Activated CD8-positive, alpha-beta T cell treated with anti-CD3 and anti-CD28 coated beads for 36 hours (primary cell): Measurements from ENCODE around the gene KIT. TPM values are rescaled to one million over a fixed set of nuclear protein-coding genes. Genes with fewer than 3 reads are reported as not detected.

ENCODE experiments used
- ATAC-seq: fragments of 200-7000 bp; cut with Tn5 transposase; one replicate; pipeline ENCODE4 v1.10.0; 2021; ENCODE audit warnings: mild to moderate bottlenecking, moderate library complexity
- CTCF ChIA-PET: fragments of 350-600 bp; sonication (Branson Sonifier 250); formaldehyde crosslinking; loops from one replicate; lab custom pipeline; 2021; ENCODE audit warnings: antibody characterized with exemption; lab: Charles Lee
- POLR2A ChIA-PET: fragments of 350-600 bp; sonication (Branson Sonifier 250); formaldehyde crosslinking; loops from one replicate; lab custom pipeline; 2021; ENCODE audit warnings: antibody characterized with exemption; lab: Charles Lee
- DNase-seq: peaks from one replicate; pipeline ENCODE4 v3.0.0-alpha.2; 2020
- H3K27ac Mint-ChIP-seq: one replicate; pipeline ENCODE4 v1.8.0; 2021; ENCODE audit warnings: mild to moderate bottlenecking, mixed read lengths
- H3K27me3 Mint-ChIP-seq: one replicate; pipeline ENCODE4 v1.8.0; 2021; ENCODE audit warnings: mixed read lengths
- H3K36me3 Mint-ChIP-seq: one replicate; pipeline ENCODE4 v1.8.0; 2021; ENCODE audit warnings: low read depth, mixed read lengths
- H3K4me1 Mint-ChIP-seq: one replicate; pipeline ENCODE4 v1.8.0; 2021; ENCODE audit warnings: low read depth, mixed read lengths
- H3K4me3 Mint-ChIP-seq: one replicate; pipeline ENCODE4 v1.8.0; 2021; ENCODE audit warnings: mild to moderate bottlenecking, moderate library complexity, mixed read lengths
- H3K9me3 Mint-ChIP-seq: one replicate; pipeline ENCODE4 v1.8.0; 2021; ENCODE audit warnings: mixed read lengths
- intact Hi-C: fragments of 100-400 bp; cut with micrococcal nuclease; formaldehyde crosslinking; loops from one replicate; pipeline ENCODE4 v1.10.0; 2022
- total RNA-seq, 2 experiments: library from RNA; stranded (reverse); gene quantifications; one replicate each; pipeline ENCODE4 v1.2.3, GENCODE V29; 2021
- TF ChIP-seq, protein P1 (sequence below): fragments of 200-600 bp; IDR thresholded peaks from one replicate; pipeline ENCODE4 v1.8.0; 2022; ENCODE audit warnings: antibody characterized with exemption, mild to moderate bottlenecking

KIT gene
- total RNA-seq, 2 experiments from 2014 or later, result 0.27 to 0.58 TPM

DNA sequence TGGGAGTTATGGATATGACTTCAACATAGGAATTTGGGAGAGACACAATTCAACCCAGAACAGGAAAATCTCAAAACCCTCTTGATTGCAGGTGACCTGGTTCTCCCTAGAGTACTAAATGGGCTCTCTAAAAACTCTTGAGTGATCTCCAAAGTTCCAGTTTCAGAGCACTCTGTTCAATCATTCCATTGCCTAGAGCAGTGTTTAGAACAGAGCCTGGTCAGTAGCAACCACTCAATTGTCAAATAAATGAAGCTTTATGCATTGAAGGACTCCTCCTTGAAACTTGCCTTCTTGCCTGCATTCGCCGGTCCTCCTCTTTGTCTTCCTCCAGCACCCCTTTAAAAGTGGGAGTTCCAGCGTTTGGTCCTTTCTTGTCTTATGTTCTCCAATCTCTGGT is 85.8 kb downstream of the KIT start:
- Mint-ChIP-seq H3K27me3 (peaks cover 3% of the 10 kb centered on the region), H3K4me3 (no peak overlapping the region), H3K9me3 (peaks cover 4% of the 10 kb centered on the region), H3K36me3 (no peaks in the 10 kb centered on the region), H3K27ac (no peak overlapping the region), H3K4me1 (peaks cover 11% of the 10 kb centered on the region)
- CTCF ChIA-PET, result no interaction called here
- POLR2A ChIA-PET, result no interaction called here
- DNase-seq (no peak), ATAC-seq (no peak)
- intact Hi-C loops, result no loop called here
- TF ChIP-seq, protein P1, sequence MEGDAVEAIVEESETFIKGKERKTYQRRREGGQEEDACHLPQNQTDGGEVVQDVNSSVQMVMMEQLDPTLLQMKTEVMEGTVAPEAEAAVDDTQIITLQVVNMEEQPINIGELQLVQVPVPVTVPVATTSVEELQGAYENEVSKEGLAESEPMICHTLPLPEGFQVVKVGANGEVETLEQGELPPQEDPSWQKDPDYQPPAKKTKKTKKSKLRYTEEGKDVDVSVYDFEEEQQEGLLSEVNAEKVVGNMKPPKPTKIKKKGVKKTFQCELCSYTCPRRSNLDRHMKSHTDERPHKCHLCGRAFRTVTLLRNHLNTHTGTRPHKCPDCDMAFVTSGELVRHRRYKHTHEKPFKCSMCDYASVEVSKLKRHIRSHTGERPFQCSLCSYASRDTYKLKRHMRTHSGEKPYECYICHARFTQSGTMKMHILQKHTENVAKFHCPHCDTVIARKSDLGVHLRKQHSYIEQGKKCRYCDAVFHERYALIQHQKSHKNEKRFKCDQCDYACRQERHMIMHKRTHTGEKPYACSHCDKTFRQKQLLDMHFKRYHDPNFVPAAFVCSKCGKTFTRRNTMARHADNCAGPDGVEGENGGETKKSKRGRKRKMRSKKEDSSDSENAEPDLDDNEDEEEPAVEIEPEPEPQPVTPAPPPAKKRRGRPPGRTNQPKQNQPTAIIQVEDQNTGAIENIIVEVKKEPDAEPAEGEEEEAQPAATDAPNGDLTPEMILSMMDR, result no peak

DNA sequence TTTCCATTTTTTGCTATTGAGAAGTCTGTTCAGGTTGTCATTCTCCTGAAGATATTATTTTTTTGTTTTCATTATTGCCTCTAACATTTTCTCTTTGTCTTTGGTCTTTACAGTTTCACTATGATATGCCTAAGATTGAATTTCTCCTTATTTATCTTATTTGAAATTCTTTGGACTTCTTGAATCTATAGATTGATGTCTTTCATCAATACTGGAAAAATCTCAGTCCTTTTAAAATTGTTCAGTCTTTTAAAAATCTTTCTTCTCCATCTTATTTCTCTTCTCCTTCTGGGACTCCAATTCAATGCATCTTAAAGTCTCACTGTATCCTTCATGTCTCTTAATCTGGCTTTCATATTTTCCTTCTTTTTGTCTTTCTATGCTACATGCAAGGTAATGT is 86.7 kb downstream of the KIT start:
- H3K27ac Mint-ChIP-seq, result no peak overlapping the region
- TF ChIP-seq, protein P1, result no peak
- H3K27me3 Mint-ChIP-seq, result peaks cover 3% of the 10 kb centered on the region
- ChIA-PET CTCF (no interaction called here), POLR2A (no interaction called here)
- H3K4me1 Mint-ChIP-seq, result peaks cover 11% of the 10 kb centered on the region
- H3K4me3 Mint-ChIP-seq, result no peak overlapping the region
- DNase-seq, result no peak
- intact Hi-C loops, result no loop called here
- ATAC-seq, result no peak
- H3K36me3 Mint-ChIP-seq, result no peaks in the 10 kb centered on the region
- H3K9me3 Mint-ChIP-seq, result peaks cover 4% of the 10 kb centered on the region

DNA sequence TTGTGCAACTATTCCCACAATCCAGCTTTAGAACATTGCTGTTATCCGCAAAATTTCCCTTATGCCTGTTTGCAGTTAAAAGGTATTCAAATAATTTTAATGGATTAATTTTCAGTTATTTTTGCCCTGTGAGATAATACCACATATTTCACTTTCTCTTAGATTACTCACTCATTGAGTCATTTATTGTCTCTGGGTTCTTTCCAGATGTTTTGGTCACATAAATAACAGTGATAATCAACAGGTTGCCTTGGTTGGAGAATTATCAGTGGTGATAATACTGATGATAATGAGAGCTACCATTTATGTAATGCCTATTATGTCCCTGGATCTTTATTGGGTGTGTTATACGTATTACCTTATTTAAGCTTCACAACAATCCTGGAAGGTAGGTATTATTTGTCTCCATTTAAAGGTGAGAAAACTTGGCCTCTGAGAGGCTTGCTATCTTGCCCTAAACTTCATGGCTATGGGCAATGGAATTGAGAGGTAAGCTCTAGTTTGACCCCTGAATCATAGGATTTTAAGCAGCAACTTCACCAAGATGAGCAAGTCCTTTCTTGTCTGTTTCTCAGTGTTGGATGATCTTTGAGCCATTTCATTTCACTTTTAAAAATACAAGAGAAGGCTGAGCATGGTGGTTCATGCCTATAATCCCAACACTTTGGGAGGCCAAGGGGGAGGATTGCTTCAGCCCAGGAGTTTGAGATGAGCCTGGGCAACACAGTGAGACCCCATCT is 87.4 kb downstream of the KIT start:
- DNase-seq (no peak), ATAC-seq (no peak)
- Mint-ChIP-seq H3K4me3 (no peak overlapping the region), H3K9me3 (peaks cover 4% of the 10 kb centered on the region), H3K36me3 (no peaks in the 10 kb centered on the region), H3K4me1 (peaks cover 11% of the 10 kb centered on the region), H3K27me3 (peaks cover 3% of the 10 kb centered on the region), H3K27ac (no peak overlapping the region)
- intact Hi-C loops, result no loop called here
- ChIA-PET CTCF (no interaction called here), POLR2A (no interaction called here)
- TF ChIP-seq, protein P1, result no peak

DNA sequence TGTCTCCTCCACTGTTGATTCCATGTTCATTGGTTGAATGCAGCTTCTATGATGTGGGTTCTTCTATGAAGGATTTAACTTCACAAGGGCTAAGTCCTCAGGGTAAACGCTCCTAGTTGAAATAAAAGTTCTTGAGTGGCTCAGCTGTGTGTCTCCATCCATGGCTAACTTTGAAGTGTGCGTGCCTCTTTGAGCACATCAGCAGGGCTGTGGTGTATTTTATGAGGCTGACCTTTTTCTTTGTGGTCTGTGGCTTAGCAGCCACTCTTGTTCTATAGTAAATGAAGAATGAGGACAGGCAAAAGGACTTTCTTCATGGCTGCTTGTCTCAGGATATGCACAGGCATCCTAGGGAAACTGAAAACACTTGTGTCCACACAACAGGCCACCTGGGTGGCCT is 88.5 kb downstream of the KIT start:
- ATAC-seq (peak; percentile 74), DNase-seq (peak; percentile 48)
- ChIA-PET CTCF (no interaction called here), POLR2A (no interaction called here)
- TF ChIP-seq, protein P1, result no peak
- Mint-ChIP-seq H3K9me3 (peaks cover 4% of the 10 kb centered on the region), H3K27me3 (peaks cover 3% of the 10 kb centered on the region), H3K36me3 (no peaks in the 10 kb centered on the region), H3K4me3 (no peak overlapping the region), H3K4me1 (peaks cover 11% of the 10 kb centered on the region), H3K27ac (peak overlapping the region; percentile 5)
- intact Hi-C loops, result no loop called here

DNA sequence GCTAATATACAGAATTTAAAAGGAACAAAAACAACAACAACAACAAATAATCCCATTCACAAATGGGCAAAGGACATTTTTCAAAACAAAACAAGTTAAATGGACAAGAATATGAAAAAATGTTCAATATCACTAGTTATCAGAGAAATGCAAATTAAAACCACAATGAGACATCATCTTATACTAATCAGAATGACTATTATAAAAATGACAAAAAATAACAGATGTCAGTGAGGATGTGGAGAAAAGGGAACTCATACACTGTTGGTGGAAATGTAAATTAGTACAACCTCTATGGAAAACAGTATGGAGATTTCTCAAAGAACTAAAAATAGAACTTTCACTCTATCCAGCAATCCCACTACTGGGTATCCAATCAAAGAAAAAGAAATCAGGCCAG is 92.6 kb downstream of the KIT start:
- CTCF ChIA-PET, result no interaction called here
- POLR2A ChIA-PET, result no interaction called here
- H3K27ac Mint-ChIP-seq, result no peak overlapping the region
- no peaks in the 10 kb centered on the region for H3K36me3 Mint-ChIP-seq
- H3K9me3 Mint-ChIP-seq, result peaks cover 2% of the 10 kb centered on the region
- intact Hi-C loops, result no loop called here
- peaks cover 11% of the 10 kb centered on the region for H3K4me1 Mint-ChIP-seq
- no peaks in the 10 kb centered on the region for H3K27me3 Mint-ChIP-seq
- TF ChIP-seq, protein P1, result no peak
- H3K4me3 Mint-ChIP-seq, result no peak overlapping the region
- ATAC-seq, result no peak
- no peak for DNase-seq
